B cell (primary cell): ENCODE data around the gene SRRM2. TPM values are rescaled to one million over a fixed set of nuclear protein-coding genes. Genes with fewer than 3 reads are reported as not detected.

Source experiments
- ATAC-seq: fragments of 200-7000 bp; cut with Tn5 transposase; one replicate; pipeline ENCODE4 v1.10.0; 2021; ENCODE audit warnings: low read depth, mild to moderate bottlenecking, moderate number of reproducible peaks, moderate library complexity
- CTCF ChIA-PET: fragments of 350-600 bp; sonication (Branson Sonifier 250); formaldehyde crosslinking; loops from one replicate; lab custom pipeline; 2021; ENCODE audit warnings: antibody characterized with exemption, inconsistent platforms; lab: Charles Lee
- POLR2A ChIA-PET: fragments of 350-600 bp; sonication (Branson Sonifier 250); formaldehyde crosslinking; loops from one replicate; lab custom pipeline; 2021; ENCODE audit warnings: antibody characterized with exemption; lab: Charles Lee
- DNase-seq: peaks from one replicate; pipeline ENCODE4 v3.0.0; 2013
- H2AFZ ChIP-seq: 2 replicates; pipeline ENCODE4 v1.6.1; 2012; ENCODE audit warnings: mild to moderate bottlenecking, low read depth, low read length; ENCODE audit not compliant: insufficient read depth, poor library complexity, severe bottlenecking
- H3K27ac ChIP-seq, 2 donors: 1 replicate in 1 of 2; 2 replicates in 1 of 2; pipeline ENCODE4 v1.5.1; 2012 to 2013; ENCODE audit warnings: low read length in 2 of 2, mild to moderate bottlenecking in 2 of 2, moderate library complexity in 1 of 2
- H3K27me3 ChIP-seq, 4 experiments: fragments of 200-600 bp in 1 of 4; sonication (generic) in 1 of 4; replicated peaks in 1 of 4; 1 replicate in 2 of 4; 2 replicates in 2 of 4; pipeline versions ENCODE4 v1.6.1 to v1.7.0; 2013 to 2016; ENCODE audit warnings: low read length in 3 of 4, mild to moderate bottlenecking in 2 of 4, mixed read lengths in 1 of 4, moderate library complexity in 1 of 4; ENCODE audit not compliant: insufficient read depth in 4 of 4, control insufficient read depth in 3 of 4; ENCODE audit errors: control extremely low read depth in 1 of 4
- H3K36me3 ChIP-seq, 2 experiments: replicated peaks in 1 of 2; 1 replicate in 1 of 2; 2 replicates in 1 of 2; pipeline versions ENCODE4 v1.6.1 to v1.7.1; 2013; ENCODE audit warnings: low read length in 1 of 2; ENCODE audit not compliant: insufficient read depth in 2 of 2, control insufficient read depth in 1 of 2; ENCODE audit errors: control extremely low read depth in 1 of 2, extremely low read depth in 1 of 2
- H3K4me1 ChIP-seq, 2 donors: fragments of 200-600 bp in 1 of 2; sonication (generic) in 1 of 2; 1 replicate in 1 of 2; 2 replicates in 1 of 2; pipeline versions ENCODE4 v1.5.1 to v1.6.1; 2013 to 2017; ENCODE audit warnings: low read length in 2 of 2; ENCODE audit not compliant: control insufficient read depth in 2 of 2, insufficient read depth in 2 of 2
- H3K4me2 ChIP-seq: replicated peaks from 2 replicates; pipeline ENCODE3; 2012; ENCODE audit warnings: mild to moderate bottlenecking, low read depth, low read length; ENCODE audit not compliant: poor library complexity, severe bottlenecking
- H3K4me3 ChIP-seq, 5 experiments: fragments of 200-600 bp in 1 of 5; sonication (generic) in 1 of 5; 1 replicate in 3 of 5; 2 replicates in 2 of 5; pipeline versions ENCODE4 v1.5.1 to v1.7.0; 2011 to 2016; ENCODE audit warnings: low read length in 4 of 5, mild to moderate bottlenecking in 4 of 5, low read depth in 2 of 5, control low read depth in 1 of 5, moderate library complexity in 1 of 5; ENCODE audit not compliant: insufficient read depth in 1 of 5; ENCODE audit errors: control extremely low read depth in 1 of 5, extremely low read depth in 1 of 5
- H3K79me2 ChIP-seq: fragments of 200-600 bp; sonication (generic); one replicate; pipeline ENCODE4 v1.6.0; 2016; ENCODE audit warnings: low read length; ENCODE audit not compliant: control insufficient read depth, insufficient read depth
- H3K9ac ChIP-seq: fragments of 200-600 bp; sonication (generic); 2 replicates; pipeline ENCODE4 v1.6.1; 2017; ENCODE audit warnings: mild to moderate bottlenecking, low read length, moderate library complexity
- H3K9me3 ChIP-seq, 3 donors: one replicate each; pipeline versions ENCODE4 v1.6.1 to v1.7.1; 2013; ENCODE audit warnings: low read length in 2 of 3; ENCODE audit not compliant: control insufficient read depth in 2 of 3, insufficient read depth in 1 of 3; ENCODE audit errors: control extremely low read depth in 1 of 3
- H4K20me1 ChIP-seq: 2 replicates; pipeline ENCODE4 v1.6.0; 2012; ENCODE audit warnings: mild to moderate bottlenecking, low read length; ENCODE audit not compliant: insufficient read depth, control insufficient read depth, poor library complexity, severe bottlenecking
- H3K27ac Mint-ChIP-seq: one replicate; pipeline ENCODE4 v1.8.0; 2021; ENCODE audit warnings: mixed read lengths
- H3K27me3 Mint-ChIP-seq: one replicate; pipeline ENCODE4 v1.8.0; 2021; ENCODE audit warnings: mixed read lengths
- H3K4me1 Mint-ChIP-seq: one replicate; pipeline ENCODE4 v1.8.0; 2021; ENCODE audit warnings: mixed read lengths
- H3K4me3 Mint-ChIP-seq: one replicate; pipeline ENCODE4 v1.8.0; 2021; ENCODE audit warnings: mixed read lengths
- H3K9me3 Mint-ChIP-seq: one replicate; pipeline ENCODE4 v1.8.0; 2022; ENCODE audit warnings: mixed read lengths; ENCODE audit not compliant: insufficient read depth
- EZH2 ChIP-seq: IDR thresholded peaks from 2 replicates; pipeline ENCODE4 v1.6.1; 2012; ENCODE audit warnings: borderline replicate concordance, low read depth, mild to moderate bottlenecking, moderate library complexity, low read length; ENCODE audit not compliant: insufficient read depth, poor library complexity, severe bottlenecking
- WGBS: methylation state at CpG from one replicate; pipeline ENCODE4 v1.1.5; 2013; ENCODE audit warnings: missing lambda C conversion rate; ENCODE audit not compliant: insufficient coverage; 5-methylcytosine and 5-hydroxymethylcytosine counted together
- intact Hi-C: fragments of 100-400 bp; cut with micrococcal nuclease; formaldehyde crosslinking; loops from one replicate; pipeline ENCODE4 v1.10.0; 2022
- polyA plus RNA-seq: library from polyadenylated mRNA; depleted of rRNA; stranded (reverse); fragments of >200 nt; gene quantifications from 2 replicates; pipeline ENCODE4 v1.2.3, GENCODE V29; 2012
- total RNA-seq, 2 donors: library from RNA; stranded (reverse); fragments of 120-200 nt in 1 of 2; gene quantifications; 1 replicate in 1 of 2; 2 replicates in 1 of 2; pipeline versions ENCODE4 v1.2.3 to v1.2.4, GENCODE V29; 2013 to 2022
- TF ChIP-seq, protein P1 (sequence below): fragments of 200-600 bp; IDR thresholded peaks from one replicate; pipeline ENCODE4 v1.8.0; 2022; ENCODE audit warnings: antibody characterized with exemption, mild to moderate bottlenecking

SRRM2 gene
- total and polyA plus RNA-seq, 2 donors (not counting 1 experiment from before 2014, with no cell fraction given) = 1,485 to 1,879 TPM

DNA sequence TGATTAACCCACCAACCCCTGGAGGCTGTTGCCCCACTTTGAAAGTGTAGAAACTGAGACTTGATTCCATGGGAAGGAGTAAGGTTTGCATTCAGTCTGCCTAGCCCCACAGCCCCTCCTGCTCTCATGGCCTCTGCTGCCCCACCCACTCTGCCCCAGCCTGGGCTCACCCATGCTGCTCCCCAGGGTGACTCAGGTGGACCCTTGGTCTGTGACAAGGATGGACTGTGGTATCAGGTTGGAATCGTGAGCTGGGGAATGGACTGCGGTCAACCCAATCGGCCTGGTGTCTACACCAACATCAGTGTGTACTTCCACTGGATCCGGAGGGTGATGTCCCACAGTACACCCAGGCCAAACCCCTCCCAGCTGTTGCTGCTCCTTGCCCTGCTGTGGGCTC, 52.3 kb downstream of the SRRM2 start:
- H3K27me3 ChIP-seq = peaks cover 0 to 13% (median 6%) of the 10 kb centered on the region in 4 experiments
- CTCF ChIA-PET = no interaction called here
- H3K4me1 ChIP-seq = no peaks in the 10 kb centered on the region
- H2AFZ ChIP-seq = no peak overlapping the region
- peaks cover 0 to 13% (median 7%) of the 10 kb centered on the region in 3 donors for H3K9me3 ChIP-seq
- Mint-ChIP-seq H3K9me3 (peaks cover 5% of the 10 kb centered on the region), H3K4me1 (no peaks in the 10 kb centered on the region), H3K4me3 (no peak overlapping the region), H3K27ac (no peak overlapping the region), H3K27me3 (peaks cover 37% of the 10 kb centered on the region)
- no peak overlapping the region for H3K27ac ChIP-seq
- no peaks in the 10 kb centered on the region for H3K36me3 ChIP-seq
- H3K9ac ChIP-seq = no peak overlapping the region
- no peaks in the 10 kb centered on the region for H4K20me1 ChIP-seq
- 89% methylated on average over 4 of the region's 4 CpGs for WGBS
- POLR2A ChIA-PET = no interaction called here
- H3K4me3 ChIP-seq = no peak overlapping the region
- no peak overlapping the region for H3K4me2 ChIP-seq
- TF ChIP-seq, protein P1, sequence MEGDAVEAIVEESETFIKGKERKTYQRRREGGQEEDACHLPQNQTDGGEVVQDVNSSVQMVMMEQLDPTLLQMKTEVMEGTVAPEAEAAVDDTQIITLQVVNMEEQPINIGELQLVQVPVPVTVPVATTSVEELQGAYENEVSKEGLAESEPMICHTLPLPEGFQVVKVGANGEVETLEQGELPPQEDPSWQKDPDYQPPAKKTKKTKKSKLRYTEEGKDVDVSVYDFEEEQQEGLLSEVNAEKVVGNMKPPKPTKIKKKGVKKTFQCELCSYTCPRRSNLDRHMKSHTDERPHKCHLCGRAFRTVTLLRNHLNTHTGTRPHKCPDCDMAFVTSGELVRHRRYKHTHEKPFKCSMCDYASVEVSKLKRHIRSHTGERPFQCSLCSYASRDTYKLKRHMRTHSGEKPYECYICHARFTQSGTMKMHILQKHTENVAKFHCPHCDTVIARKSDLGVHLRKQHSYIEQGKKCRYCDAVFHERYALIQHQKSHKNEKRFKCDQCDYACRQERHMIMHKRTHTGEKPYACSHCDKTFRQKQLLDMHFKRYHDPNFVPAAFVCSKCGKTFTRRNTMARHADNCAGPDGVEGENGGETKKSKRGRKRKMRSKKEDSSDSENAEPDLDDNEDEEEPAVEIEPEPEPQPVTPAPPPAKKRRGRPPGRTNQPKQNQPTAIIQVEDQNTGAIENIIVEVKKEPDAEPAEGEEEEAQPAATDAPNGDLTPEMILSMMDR = no peak
- no peak for TF ChIP-seq EZH2
- DNase-seq (no peak), ATAC-seq (no peak)
- H3K79me2 ChIP-seq = no peaks in the 10 kb centered on the region
- intact Hi-C loops = no loop called here

DNA sequence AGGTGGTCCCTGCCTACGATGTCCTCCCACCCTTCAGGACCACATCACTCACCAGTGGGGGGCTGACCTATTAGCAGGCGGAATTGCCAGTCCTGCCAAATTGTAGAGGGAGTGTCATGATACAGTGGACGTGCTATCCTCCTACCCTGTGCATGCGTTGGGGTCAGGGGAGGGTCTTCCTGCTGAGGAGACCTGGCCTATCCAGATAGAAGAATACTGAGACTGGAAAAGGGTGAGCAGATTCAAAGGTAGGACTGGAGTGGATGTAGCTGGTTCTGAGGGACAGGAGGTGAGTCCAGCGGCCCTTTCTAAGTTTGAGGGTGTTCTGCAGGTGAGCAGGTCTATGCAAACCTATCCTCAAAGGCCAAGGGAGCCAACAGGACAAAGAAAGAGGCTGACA, 53.8 kb downstream of the SRRM2 start:
- Histone ChIP-seq H3K27me3 (peaks cover 0 to 14% (median 6%) of the 10 kb centered on the region in 4 experiments), H3K4me1 (no peaks in the 10 kb centered on the region), H3K9ac (no peak overlapping the region), H3K36me3 (no peaks in the 10 kb centered on the region), H3K27ac (no peak overlapping the region), H4K20me1 (no peaks in the 10 kb centered on the region), H3K79me2 (no peaks in the 10 kb centered on the region), H2AFZ (no peak overlapping the region), H3K9me3 (peaks cover 0 to 13% (median 7%) of the 10 kb centered on the region in 3 donors), H3K4me3 (no peak overlapping the region), H3K4me2 (no peak overlapping the region)
- CTCF ChIA-PET = no interaction called here
- TF ChIP-seq EZH2 = no peak
- TF ChIP-seq, protein P1 = no peak
- Mint-ChIP-seq H3K4me3 (no peak overlapping the region), H3K27ac (no peak overlapping the region), H3K9me3 (peaks cover 5% of the 10 kb centered on the region), H3K4me1 (no peaks in the 10 kb centered on the region), H3K27me3 (peaks cover 39% of the 10 kb centered on the region)
- POLR2A ChIA-PET = no interaction called here
- no peak for ATAC-seq
- intact Hi-C loops = no loop called here
- no peak for DNase-seq
- WGBS = 93% methylated on average over 4 of the region's 5 CpGs
